NCI-H187 (cell line): Measurements from ENCODE around the gene ABHD15.
"Not testable (repeated sequence)": the region's sequence is repeated elsewhere in the genome, so short reads cannot be mapped to it uniquely, and the experiment has no call there.

ENCODE experiments used
- DNase-seq, 2 experiments: peaks; one replicate each; lab custom pipeline; 2025; lab: John Stamatoyannopoulos, UW

Gene ABHD15

GRCh38 chr17:29571486-29571882, 4.6 kb upstream of the ABHD15 start:
- DNase-seq: no peak

- DNase-seq: no peak
These were observed 3.7 kb upstream of the ABHD15 start for GRCh38 chr17:29570521-29570920.

GRCh38 chr17:29569245-29569950, 2.6 kb upstream of the ABHD15 start:
- no peak for DNase-seq

- peak in 1 of 2 experiments; percentile 25 for DNase-seq
These were observed 1.8 kb upstream of the ABHD15 start, which contains the start of gene TP53I13 for GRCh38 chr17:29568331-29569244. TSS of gene TP53I13 (plus strand) at chr17:29568701. CDS start at chr17:29568759, 58 bp downstream.

GRCh38 chr17:29567554-29568330, 905 bp upstream of the ABHD15 start:
- no peak for DNase-seq

GRCh38 chr17:29567304-29567553, 392 bp upstream of the ABHD15 start:
- DNase-seq: no peak

- peak; percentile 51 to 59 for DNase-seq
These were observed 979 bp downstream of the ABHD15 start for GRCh38 chr17:29565643-29566472.

GRCh38 chr17:29563816-29564215, 3.0 kb downstream of the ABHD15 start:
- no peak for DNase-seq

- DNase-seq: no peak
These were observed 4.2 kb downstream of the ABHD15 start for GRCh38 chr17:29562615-29563014.

GRCh38 chr17:29561554-29562517, 5.0 kb downstream of the ABHD15 start:
- no peak for DNase-seq

GRCh38 chr17:29560316-29560715, 6.5 kb downstream of the ABHD15 start:
- no peak for DNase-seq

- no peak for DNase-seq
These were observed 7.2 kb downstream of the ABHD15 start for GRCh38 chr17:29559640-29560039.

- not testable (repeated sequence) for DNase-seq
These were observed 8.7 kb downstream of the ABHD15 start for GRCh38 chr17:29558139-29558538.

- DNase-seq: no peak
These were observed 9.1 kb downstream of the ABHD15 start for GRCh38 chr17:29557739-29558116.

- DNase-seq: no peak
These were observed 9.6 kb downstream of the ABHD15 start for GRCh38 chr17:29557085-29557738.

GRCh38 chr17:29555840-29556239, 11.0 kb downstream of the ABHD15 start:
- DNase-seq: no peak

GRCh38 chr17:29549177-29549923, 17.5 kb downstream of the ABHD15 start:
- no peak for DNase-seq

GRCh38 chr17:29546830-29547229, 20.0 kb downstream of the ABHD15 start:
- DNase-seq: no peak

GRCh38 chr17:29546085-29546484, 20.8 kb downstream of the ABHD15 start:
- DNase-seq: no peak
